Measurements from ENCODE around the gene MEPCE. TPM values are rescaled to one million over a fixed set of nuclear protein-coding genes. Genes with fewer than 3 reads are reported as not detected.

MEPCE gene
- polyA plus RNA-seq, 1 donor (not counting 4 experiments of a cell fraction or from before 2014, with no cell fraction given), result 10.6 TPM

GRCh38 chr7:100402241-100402640, 27.4 kb upstream of the MEPCE start:
- Histone ChIP-seq H3K27me3 (ENCODE audit: control insufficient read depth, extremely low read depth, insufficient read depth, low read length) (peaks cover 12% of the 10 kb centered on the region), H2AFZ (ENCODE audit: control insufficient read depth, low read length) (no peak overlapping the region)
- FAIRE-seq, result no peak

GRCh38 chr7:100406767-100407166, 22.9 kb upstream of the MEPCE start:
- H3K9me1 ChIP-seq (ENCODE audit: control insufficient read depth, extremely low read depth, insufficient read depth, low read length), result no peaks in the 10 kb centered on the region
- H3K27me3 ChIP-seq (ENCODE audit: control insufficient read depth, extremely low read depth, insufficient read depth, low read length), result peaks cover 2% of the 10 kb centered on the region
- TF ChIP-seq CTCF (optimal IDR thresholded peaks at IDR 0.05 in 1 of 3, IDR thresholded peaks at IDR 0.05 in 1 of 3, conservative IDR thresholded peaks at IDR 0.05 in 1 of 3; ENCODE audit: extremely low read depth in 1 of 3, insufficient read depth in 2 of 3, low read length in 3 of 3) (no peak), EZH2 (IDR thresholded peaks at IDR 0.05; ENCODE audit: low read length) (no peak)
- DNase-seq (ENCODE audit: low read depth, low spot score) (no peak), FAIRE-seq (no peak)
- no peak overlapping the region for H3K4me2 ChIP-seq (ENCODE audit: control insufficient read depth, extremely low read depth, insufficient read depth, low read depth, low read length)
- H3K9me3 ChIP-seq (ENCODE audit: control insufficient read depth, low read depth, low read length), result no peaks in the 10 kb centered on the region
- H3K4me1 ChIP-seq (ENCODE audit: control insufficient read depth, extremely low read depth, insufficient read depth, low read length), result peaks cover 5% of the 10 kb centered on the region
- H3K79me2 ChIP-seq (ENCODE audit: control insufficient read depth, insufficient read depth, low read length), result no peaks in the 10 kb centered on the region
- dilution Hi-C loops (cut with MboI; ENCODE audit: extremely low pct_ligation_motif_present, low sequenced_read_pairs), result no loop called here
- H3K36me3 ChIP-seq (ENCODE audit: control insufficient read depth in 2 of 2, extremely low read depth in 1 of 2, insufficient read depth in 2 of 2, low read length in 2 of 2), result no peaks in the 10 kb centered on the region
- H2AFZ ChIP-seq (ENCODE audit: control insufficient read depth, low read length), result no peak overlapping the region
- H3K9ac ChIP-seq (ENCODE audit: control insufficient read depth, extremely low read depth, insufficient read depth, low read length), result no peak overlapping the region
- H3K27ac ChIP-seq (ENCODE audit: control insufficient read depth, insufficient read depth, low read length), result no peak overlapping the region
- no peak overlapping the region for H3K4me3 ChIP-seq (ENCODE audit: control insufficient read depth in 2 of 3, extremely low read depth in 1 of 3, insufficient read depth in 2 of 3, low read depth in 1 of 3, low read length in 3 of 3)
- H4K20me1 ChIP-seq (ENCODE audit: control insufficient read depth, extremely low read depth, insufficient read depth, low read length), result no peaks in the 10 kb centered on the region

More at GRCh38 chr7:100402241-100402640, 27.4 kb upstream of the MEPCE start:
- H3K4me2 ChIP-seq (ENCODE audit: control insufficient read depth, extremely low read depth, insufficient read depth, low read depth, low read length), result no peak overlapping the region
- H3K4me3 ChIP-seq (ENCODE audit: control insufficient read depth in 2 of 3, extremely low read depth in 1 of 3, insufficient read depth in 2 of 3, low read depth in 1 of 3, low read length in 3 of 3), result no peak overlapping the region
- H3K9me1 ChIP-seq (ENCODE audit: control insufficient read depth, extremely low read depth, insufficient read depth, low read length), result no peaks in the 10 kb centered on the region
- no peaks in the 10 kb centered on the region for H3K36me3 ChIP-seq (ENCODE audit: control insufficient read depth in 2 of 2, extremely low read depth in 1 of 2, insufficient read depth in 2 of 2, low read length in 2 of 2)
- no peak overlapping the region for H3K27ac ChIP-seq (ENCODE audit: control insufficient read depth, insufficient read depth, low read length)
- DNase-seq (ENCODE audit: low read depth, low spot score), result no peak
- H4K20me1 ChIP-seq (ENCODE audit: control insufficient read depth, extremely low read depth, insufficient read depth, low read length), result no peaks in the 10 kb centered on the region
- H3K9me3 ChIP-seq (ENCODE audit: control insufficient read depth, low read depth, low read length), result no peaks in the 10 kb centered on the region
- H3K9ac ChIP-seq (ENCODE audit: control insufficient read depth, extremely low read depth, insufficient read depth, low read length), result no peak overlapping the region
- dilution Hi-C loops (cut with MboI; ENCODE audit: extremely low pct_ligation_motif_present, low sequenced_read_pairs), result no loop called here
- TF ChIP-seq CTCF (optimal IDR thresholded peaks at IDR 0.05 in 1 of 3, IDR thresholded peaks at IDR 0.05 in 1 of 3, conservative IDR thresholded peaks at IDR 0.05 in 1 of 3; ENCODE audit: extremely low read depth in 1 of 3, insufficient read depth in 2 of 3, low read length in 3 of 3) (no peak), EZH2 (IDR thresholded peaks at IDR 0.05; ENCODE audit: low read length) (no peak)
- no peaks in the 10 kb centered on the region for H3K79me2 ChIP-seq (ENCODE audit: control insufficient read depth, insufficient read depth, low read length)
- H3K4me1 ChIP-seq (ENCODE audit: control insufficient read depth, extremely low read depth, insufficient read depth, low read length), result peaks cover 4% of the 10 kb centered on the region
